ENCODE data around the gene ARMH3. TPM values are rescaled to one million over a fixed set of nuclear protein-coding genes. Genes with fewer than 3 reads are reported as not detected.

The ARMH3 gene
- total and polyA plus RNA-seq, 8 donors = 3.5 to 29.0 (median 17.2) TPM

GRCh38 chr10:101967119-101967518 lies 88.9 kb downstream of the ARMH3 start:
- Histone ChIP-seq H3K27ac (peak overlapping the region in 1 of 5 donors; percentile 5), H3K4me1 (peaks cover 0 to 12% (median 0%) of the 10 kb centered on the region in 4 donors), H3K4me3 (no peak overlapping the region), H3K9me3 (no peaks in the 10 kb centered on the region), H3K36me3 (peaks cover 8 to 53% (median 50%) of the 10 kb centered on the region in 4 donors), H3K27me3 (no peaks in the 10 kb centered on the region)
- DNase-seq = no peak
- TF ChIP-seq POLR2AphosphoS5 (IDR thresholded peaks at IDR 0.05) = no peak
- TF ChIP-seq POLR2A (IDR thresholded peaks at IDR 0.05) = no peak
- TF ChIP-seq CTCF (IDR thresholded peaks at IDR 0.05) = no peak
- no peak for TF ChIP-seq EP300 (IDR thresholded peaks at IDR 0.05)
- intact Hi-C loops (cut with DNase I; ENCODE audit: low total_unique reads) = no loop called here
- 83 to 98% (median 94%) methylated on average over 2 of the region's 2 CpGs for WGBS, 5 donors

- Histone ChIP-seq H3K36me3 (peaks cover 6 to 38% (median 32%) of the 10 kb centered on the region in 4 donors), H3K4me3 (no peak overlapping the region), H3K9me3 (no peaks in the 10 kb centered on the region), H3K4me1 (peaks cover 0 to 24% (median 0%) of the 10 kb centered on the region in 4 donors), H3K27me3 (no peaks in the 10 kb centered on the region), H3K27ac (no peak overlapping the region)
- 26 to 40% (median 32%) methylated on average over 3 of the region's 3 CpGs for WGBS, 5 donors
- DNase-seq = no peak
- intact Hi-C loops (cut with DNase I; ENCODE audit: low total_unique reads) = no loop called here
- TF ChIP-seq CTCF (IDR thresholded peaks at IDR 0.05) = no peak
- no peak for TF ChIP-seq POLR2A (IDR thresholded peaks at IDR 0.05)
- TF ChIP-seq EP300 (IDR thresholded peaks at IDR 0.05) = no peak
- no peak for TF ChIP-seq POLR2AphosphoS5 (IDR thresholded peaks at IDR 0.05)
These were observed 90.8 kb downstream of the ARMH3 start for GRCh38 chr10:101965075-101965765.

GRCh38 chr10:101961591-101962498 lies 94.1 kb downstream of the ARMH3 start:
- no peaks in the 10 kb centered on the region for H3K9me3 ChIP-seq
- TF ChIP-seq CTCF (IDR thresholded peaks at IDR 0.05) (no peak), EP300 (IDR thresholded peaks at IDR 0.05) (no peak), POLR2AphosphoS5 (IDR thresholded peaks at IDR 0.05) (no peak), POLR2A (IDR thresholded peaks at IDR 0.05) (no peak)
- no peaks in the 10 kb centered on the region for H3K27me3 ChIP-seq
- no peak overlapping the region for H3K27ac ChIP-seq
- no peak for DNase-seq
- H3K36me3 ChIP-seq = peaks cover 0 to 26% (median 13%) of the 10 kb centered on the region in 4 donors
- H3K4me3 ChIP-seq = no peak overlapping the region
- H3K4me1 ChIP-seq = peaks cover 0 to 20% (median 0%) of the 10 kb centered on the region in 4 donors
- intact Hi-C loops (cut with DNase I; ENCODE audit: low total_unique reads) = no loop called here
- 71 to 80% (median 75%) methylated on average over 5 of the region's 5 CpGs for WGBS, 5 donors

GRCh38 chr10:101960879-101961395 lies 95.0 kb downstream of the ARMH3 start:
- Histone ChIP-seq H3K4me1 (peaks cover 0 to 20% (median 0%) of the 10 kb centered on the region in 4 donors), H3K4me3 (no peak overlapping the region), H3K27ac (no peak overlapping the region), H3K9me3 (no peaks in the 10 kb centered on the region), H3K36me3 (peaks cover 0 to 32% (median 22%) of the 10 kb centered on the region in 4 donors), H3K27me3 (no peaks in the 10 kb centered on the region)
- no peak for DNase-seq
- intact Hi-C loops (cut with DNase I; ENCODE audit: low total_unique reads) = no loop called here
- TF ChIP-seq EP300 (IDR thresholded peaks at IDR 0.05) = no peak
- no peak for TF ChIP-seq POLR2AphosphoS5 (IDR thresholded peaks at IDR 0.05)
- no peak for TF ChIP-seq CTCF (IDR thresholded peaks at IDR 0.05)
- TF ChIP-seq POLR2A (IDR thresholded peaks at IDR 0.05) = no peak
- WGBS, 5 donors = 58 to 75% (median 64%) methylated on average over 6 of the region's 6 CpGs

All from stomach (tissue), 9 donors.